GM19438 (cell line): ENCODE measurements around the gene PDE11A.

Experiments used
- ATAC-seq: cut with Tn5 transposase; IDR thresholded peaks from one replicate; pipeline ENCODE4 v1.9.1; 2021; ENCODE audit warnings: low read depth; ENCODE audit not compliant: unreplicated experiment

PDE11A gene

DNA sequence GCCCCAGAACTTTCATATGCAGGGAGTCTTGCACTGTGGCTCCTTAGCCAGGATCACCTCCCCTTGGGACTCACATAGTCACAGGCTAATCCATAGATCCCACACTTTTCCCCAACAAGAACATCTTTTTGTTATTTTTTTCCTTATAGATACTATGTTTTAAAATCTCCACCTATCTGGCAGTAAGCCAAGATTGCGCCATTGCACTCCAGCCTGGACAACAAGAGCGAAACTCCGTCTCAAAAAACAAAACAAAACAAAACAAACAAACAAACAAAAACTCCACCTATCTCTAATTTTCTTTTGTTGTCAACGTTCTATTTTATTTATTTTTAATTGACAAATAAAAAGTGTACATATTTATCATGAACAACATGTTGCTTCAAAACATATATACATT is 141.7 kb downstream of the PDE11A start:
- no peak for ATAC-seq

- ATAC-seq, result no peak
These were observed 142.7 kb downstream of the PDE11A start for GRCh38 chr2:177929662-177930522.

DNA sequence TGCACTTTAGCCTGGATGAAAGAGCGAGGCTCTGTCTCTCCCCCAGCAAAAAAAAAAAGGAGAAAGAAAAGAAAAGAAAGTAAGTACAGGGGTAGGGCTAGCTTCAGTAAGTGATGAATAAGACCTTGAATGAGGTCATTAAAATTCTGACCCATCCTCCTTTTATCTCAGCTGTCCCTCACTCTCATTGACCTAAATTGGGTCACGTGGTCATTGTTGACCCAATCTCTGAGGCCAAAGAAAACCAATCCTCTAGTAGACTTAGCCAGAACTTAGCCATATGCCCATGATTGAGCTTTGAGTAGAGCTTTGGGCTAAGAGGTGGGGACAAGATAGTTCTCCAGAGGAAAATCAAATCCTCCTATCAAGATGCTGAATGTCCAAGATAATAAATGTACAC is 149.3 kb downstream of the PDE11A start:
- ATAC-seq, result no peak

DNA sequence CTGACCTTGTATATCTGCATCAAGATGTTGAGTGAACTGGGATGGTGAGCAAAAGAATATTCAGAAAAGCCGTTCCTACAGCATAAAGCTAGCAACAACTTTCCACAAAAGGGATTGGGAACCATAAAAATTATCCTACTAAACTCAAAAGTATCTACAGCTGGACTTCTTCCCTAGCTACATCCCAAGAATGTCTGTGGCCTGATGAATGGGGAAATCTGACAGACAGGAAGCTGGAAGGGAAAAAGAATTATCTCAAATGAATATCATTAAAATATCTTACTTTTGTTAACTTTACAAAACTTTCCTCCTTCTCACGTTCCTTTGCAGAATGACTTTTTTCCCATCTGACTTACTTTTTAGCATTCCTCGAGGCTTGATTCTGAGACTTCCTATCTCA is 150.9 kb downstream of the PDE11A start:
- no peak for ATAC-seq

GRCh38 chr2:177917169-177917568 is 155.4 kb downstream of the PDE11A start:
- no peak for ATAC-seq

DNA sequence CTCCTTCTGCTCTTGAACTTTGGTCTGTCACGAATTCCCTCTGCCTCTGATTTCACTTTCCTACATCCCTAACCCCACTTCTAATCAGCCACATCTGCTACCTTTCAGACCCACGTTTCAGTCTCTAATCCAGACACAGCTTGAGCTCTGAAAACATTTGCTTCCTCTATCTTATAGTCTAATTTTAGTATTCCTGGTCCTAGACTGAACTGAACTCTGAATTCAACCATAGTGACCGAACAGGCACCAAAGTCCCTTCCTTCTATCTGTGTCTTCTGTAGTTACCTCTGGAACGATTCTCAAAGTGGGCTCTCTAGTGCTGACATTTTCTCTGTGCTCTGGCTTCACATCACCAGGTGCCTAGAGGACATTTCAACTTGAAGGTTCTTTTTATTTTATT is 156.2 kb downstream of the PDE11A start:
- ATAC-seq, result no peak

GRCh38 chr2:177914247-177914646 is 158.3 kb downstream of the PDE11A start:
- ATAC-seq, result no peak

DNA sequence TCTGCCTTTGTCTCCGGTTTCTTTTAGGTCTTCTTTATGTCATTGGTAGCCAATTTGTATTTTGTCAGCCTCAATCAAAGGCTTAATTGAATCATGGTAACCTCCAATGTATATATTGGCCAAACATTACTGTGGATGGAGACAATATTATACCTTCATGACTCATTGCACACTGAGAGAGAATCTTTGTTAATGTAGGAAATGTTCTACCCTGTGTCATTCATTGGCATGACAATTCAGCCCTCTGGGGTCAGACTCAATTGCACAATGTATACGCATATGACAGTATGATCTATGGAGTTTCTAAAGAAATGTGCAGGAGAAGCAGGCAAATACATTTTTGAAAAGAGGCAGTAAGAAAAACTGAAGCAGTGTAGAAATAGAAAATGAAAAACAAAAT is 162.6 kb downstream of the PDE11A start:
- ATAC-seq, result no peak

DNA sequence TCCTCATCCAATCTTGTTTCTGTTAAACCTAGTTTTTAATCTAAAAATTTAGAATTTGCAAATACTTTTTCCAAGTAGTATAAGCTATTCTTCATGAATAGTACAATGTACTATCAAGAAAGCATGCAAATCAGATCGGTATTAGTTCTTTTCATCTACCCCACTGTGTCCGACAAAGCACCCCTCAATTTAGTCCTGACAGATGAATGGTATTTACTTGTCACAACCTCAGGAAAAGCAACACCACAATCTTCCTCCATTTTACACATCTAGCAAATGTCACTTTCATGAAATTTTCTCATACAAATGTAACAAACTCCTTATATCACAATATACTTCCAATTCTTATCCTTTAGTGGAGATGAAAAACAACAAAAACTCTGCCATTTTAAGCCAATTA is 163.8 kb downstream of the PDE11A start:
- no peak for ATAC-seq

DNA sequence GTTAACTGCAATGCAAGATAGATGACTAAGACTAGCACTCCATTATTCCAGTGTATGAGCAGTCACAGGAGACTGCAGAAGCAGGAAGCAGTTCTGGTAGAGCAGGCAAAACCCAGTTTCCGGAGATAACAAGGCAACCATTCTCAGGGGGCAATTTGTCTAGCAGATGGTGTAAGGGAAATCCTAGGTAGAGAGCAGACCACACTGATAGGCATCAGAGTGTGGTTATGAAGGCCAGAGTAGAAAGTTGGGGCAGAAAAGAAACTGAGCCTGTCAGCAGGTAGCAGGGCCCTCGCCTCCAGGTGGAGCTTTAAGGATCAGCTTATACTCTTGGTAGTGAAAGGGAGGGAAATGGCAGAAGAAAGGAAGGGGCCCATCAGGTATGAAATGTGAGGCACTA is 164.4 kb downstream of the PDE11A start:
- peak; percentile 52 for ATAC-seq

DNA sequence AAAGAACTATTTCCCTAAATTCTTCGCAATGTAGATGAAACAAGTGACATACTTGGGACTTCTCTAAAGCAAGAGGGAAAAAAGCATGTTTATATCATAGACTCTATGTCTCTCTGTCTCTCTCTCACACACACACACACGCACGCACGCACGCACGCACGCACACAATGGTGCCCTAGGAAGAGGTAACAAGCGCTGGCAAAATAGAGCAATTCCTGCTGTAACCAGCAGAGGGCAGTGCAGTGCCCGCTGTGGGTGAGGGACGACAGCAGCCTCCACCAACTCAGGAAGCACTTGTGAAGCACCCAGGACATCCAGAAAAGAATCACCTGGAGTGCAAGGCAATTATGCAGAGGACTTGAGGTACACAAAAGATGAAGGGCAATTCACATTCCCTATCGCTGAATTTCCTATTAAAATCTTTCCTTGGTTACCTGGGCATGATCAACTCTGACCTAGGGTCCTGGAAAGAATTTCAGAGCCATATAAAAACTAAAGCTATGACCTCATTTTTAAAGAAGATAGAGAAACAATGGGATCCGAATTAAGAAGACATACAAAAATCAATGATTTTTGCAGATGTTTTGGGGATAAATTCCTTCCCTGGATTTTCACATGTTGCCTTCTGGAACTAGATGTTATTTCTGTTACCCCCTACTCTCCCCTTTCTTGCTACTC is 166.4 kb downstream of the PDE11A start:
- ATAC-seq, result peak; percentile 94

- no peak for ATAC-seq
These were observed 166.9 kb downstream of the PDE11A start for GRCh38 chr2:177905640-177906039.

GRCh38 chr2:177902395-177903163 is 170.0 kb downstream of the PDE11A start:
- no peak for ATAC-seq

GRCh38 chr2:177900082-177900481 is 172.5 kb downstream of the PDE11A start:
- no peak for ATAC-seq

DNA sequence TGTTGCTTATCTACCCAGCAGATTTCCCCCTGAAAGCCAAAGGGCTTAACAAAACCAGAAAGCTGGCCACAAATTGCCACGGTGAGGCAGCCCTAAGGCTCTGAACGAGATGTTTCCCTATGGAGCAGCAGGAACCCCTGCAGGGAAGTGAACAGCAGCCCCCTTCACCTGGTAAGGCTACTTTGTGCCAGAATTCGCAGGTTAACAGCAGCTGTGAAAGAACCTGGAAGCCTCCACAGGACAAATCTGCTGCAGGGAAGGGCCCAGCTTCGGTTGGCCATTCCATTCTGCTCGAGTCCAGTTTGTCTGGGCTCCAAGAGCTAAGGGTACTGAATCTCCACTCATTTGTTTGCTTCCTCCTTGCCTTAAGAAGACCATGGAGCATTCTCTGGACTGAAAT is 175.3 kb downstream of the PDE11A start:
- no peak for ATAC-seq

GRCh38 chr2:177896587-177896986 is 176.0 kb downstream of the PDE11A start:
- ATAC-seq, result no peak

- no peak for ATAC-seq
These were observed 178.0 kb downstream of the PDE11A start for GRCh38 chr2:177894546-177894945.

DNA sequence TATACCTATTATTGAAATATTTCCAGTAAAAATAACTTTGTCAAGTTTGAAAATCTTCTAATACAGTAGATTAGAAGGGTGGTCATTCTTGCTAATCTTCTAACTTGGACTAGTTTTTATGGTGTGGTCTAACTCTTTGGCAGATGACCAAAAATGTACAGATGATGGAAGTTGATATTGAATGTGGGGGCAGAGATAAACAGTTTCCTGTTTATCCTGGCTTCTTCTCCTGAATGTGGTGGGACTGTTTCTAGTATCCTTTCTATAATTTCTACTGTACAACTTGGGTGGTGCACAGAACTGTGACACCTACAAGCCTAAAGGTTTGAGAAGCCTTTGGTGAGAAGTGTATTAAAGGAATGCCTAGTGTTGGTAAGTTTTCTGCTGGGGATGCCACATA is 178.7 kb downstream of the PDE11A start:
- ATAC-seq, result no peak

DNA sequence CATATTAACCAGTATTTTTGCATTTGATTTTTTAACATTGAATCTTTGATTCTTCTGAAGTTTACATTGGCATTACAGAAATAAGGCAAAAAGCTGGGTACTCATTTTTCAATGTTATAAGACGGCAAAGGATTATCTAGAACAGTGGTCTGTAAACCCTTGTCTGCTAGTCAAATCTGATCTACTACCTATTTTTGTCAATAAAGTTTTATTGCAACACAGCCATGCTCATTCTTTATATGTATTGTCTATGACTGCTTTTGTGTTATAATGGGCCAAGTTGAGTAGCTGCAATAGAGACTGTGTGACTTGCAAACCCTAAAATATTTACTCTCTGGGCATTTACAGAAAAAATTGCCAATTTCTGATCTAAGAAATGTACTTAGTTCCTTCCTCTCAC is 181.0 kb downstream of the PDE11A start:
- no peak for ATAC-seq

DNA sequence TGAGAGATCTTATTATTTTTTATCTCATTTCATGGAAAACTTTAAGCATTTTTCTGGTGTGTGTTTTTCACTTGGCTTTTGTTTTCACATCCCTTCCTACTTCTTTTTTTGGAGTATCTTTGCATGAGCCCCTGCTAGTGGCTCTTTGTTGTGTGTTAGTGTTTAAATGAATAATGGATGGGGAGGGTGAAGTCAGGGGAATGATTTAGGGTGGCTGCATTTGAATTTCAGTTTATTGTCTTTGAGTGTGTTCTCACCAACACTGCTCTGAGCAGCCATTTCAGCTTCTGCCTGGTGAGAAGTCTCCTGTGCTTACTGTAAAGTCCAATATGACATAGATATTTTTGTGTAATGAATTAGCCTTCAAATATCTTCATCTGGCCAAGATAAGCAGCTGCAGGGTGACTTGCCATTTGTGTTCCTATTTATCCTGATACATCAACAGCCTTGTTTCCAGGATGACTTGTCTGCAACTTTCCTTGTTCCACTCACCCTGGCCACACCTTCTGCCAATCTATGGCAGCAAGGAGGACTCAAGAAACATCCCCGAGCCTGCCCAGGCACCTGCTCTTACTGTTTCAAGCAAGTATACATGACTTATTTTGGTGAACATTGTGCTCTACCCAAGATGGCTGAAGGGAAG is 182.6 kb downstream of the PDE11A start:
- no peak for ATAC-seq

DNA sequence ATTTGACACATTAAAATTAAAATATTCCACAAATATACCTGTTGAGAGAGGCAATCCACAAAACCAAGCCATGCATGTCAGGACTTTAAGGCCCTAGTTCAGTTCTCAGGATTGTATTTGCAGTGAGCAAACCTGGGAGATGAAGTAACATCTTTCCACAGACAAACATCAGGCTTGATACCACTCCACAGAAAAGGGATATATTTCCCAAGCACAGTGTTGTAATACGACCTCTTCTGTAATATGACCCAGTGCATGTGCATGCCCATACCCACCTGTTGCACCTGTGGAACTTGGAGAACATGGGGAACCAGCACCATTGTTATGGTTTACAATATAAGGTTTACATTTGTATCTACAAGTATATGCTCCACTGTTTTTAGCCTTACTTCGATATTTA is 184.0 kb downstream of the PDE11A start:
- no peak for ATAC-seq
